GM12873 (cell line): ENCODE results near the gene SMIM45.

Experiments
- TF ChIP-seq, protein P1 (sequence below): IDR thresholded peaks from 2 replicates; pipeline ENCODE4 v1.5.1; 2012; ENCODE audit warnings: low read depth, mild to moderate bottlenecking, moderate library complexity, low read length, control low read depth; ENCODE audit not compliant: insufficient read depth; ENCODE audit errors: missing control alignments

Gene SMIM45

GRCh38 chr22:41925783-41926460, 26.0 kb upstream of the SMIM45 start:
- TF ChIP-seq, protein P1, sequence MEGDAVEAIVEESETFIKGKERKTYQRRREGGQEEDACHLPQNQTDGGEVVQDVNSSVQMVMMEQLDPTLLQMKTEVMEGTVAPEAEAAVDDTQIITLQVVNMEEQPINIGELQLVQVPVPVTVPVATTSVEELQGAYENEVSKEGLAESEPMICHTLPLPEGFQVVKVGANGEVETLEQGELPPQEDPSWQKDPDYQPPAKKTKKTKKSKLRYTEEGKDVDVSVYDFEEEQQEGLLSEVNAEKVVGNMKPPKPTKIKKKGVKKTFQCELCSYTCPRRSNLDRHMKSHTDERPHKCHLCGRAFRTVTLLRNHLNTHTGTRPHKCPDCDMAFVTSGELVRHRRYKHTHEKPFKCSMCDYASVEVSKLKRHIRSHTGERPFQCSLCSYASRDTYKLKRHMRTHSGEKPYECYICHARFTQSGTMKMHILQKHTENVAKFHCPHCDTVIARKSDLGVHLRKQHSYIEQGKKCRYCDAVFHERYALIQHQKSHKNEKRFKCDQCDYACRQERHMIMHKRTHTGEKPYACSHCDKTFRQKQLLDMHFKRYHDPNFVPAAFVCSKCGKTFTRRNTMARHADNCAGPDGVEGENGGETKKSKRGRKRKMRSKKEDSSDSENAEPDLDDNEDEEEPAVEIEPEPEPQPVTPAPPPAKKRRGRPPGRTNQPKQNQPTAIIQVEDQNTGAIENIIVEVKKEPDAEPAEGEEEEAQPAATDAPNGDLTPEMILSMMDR = peak; percentile 84

GRCh38 chr22:41927813-41928212, 24.1 kb upstream of the SMIM45 start:
- TF ChIP-seq, protein P1 = no peak

DNA sequence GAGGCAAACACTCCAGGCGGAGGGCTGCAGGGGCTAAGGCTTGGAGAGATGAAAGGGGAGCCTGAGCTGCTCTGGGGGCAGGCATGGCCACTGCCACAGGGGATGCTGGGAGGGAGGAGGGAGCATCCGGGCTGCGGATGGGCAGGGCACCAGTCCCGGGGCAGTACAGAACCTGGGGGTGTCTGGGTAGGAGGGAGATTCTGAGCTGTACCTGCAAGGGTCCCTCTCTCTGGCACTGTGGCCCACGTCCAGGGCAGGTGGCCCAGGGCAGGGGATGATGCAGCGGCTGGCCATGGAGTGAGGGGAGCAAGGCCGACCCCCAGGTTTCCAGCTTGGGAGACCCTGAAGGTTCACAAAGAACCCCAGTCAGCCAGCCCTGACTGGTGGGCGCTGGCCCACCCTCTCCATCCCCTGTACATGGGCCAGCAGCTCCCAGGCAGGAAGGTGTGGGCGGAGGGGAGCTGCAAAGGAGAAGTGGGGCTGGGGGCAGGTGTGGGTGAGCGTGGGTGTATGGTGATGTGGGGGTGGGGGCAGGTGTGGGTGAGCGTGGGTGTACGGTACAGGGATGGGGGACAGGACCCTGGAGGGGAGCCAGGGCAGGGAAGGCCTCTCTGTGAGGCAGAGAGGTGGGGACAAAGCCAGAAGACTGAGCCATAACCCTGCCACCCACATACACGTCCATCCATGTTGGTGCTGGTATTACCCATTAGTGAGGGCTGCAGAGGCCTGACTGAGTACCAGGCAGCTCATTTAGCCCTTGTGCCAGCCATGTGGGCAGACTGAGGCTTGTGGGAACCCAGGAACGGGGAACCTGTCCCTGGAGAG, 23.1 kb upstream of the SMIM45 start:
- TF ChIP-seq, protein P1 = no peak

GRCh38 chr22:41929418-41929810, 22.5 kb upstream of the SMIM45 start:
- TF ChIP-seq, protein P1 = no peak

DNA sequence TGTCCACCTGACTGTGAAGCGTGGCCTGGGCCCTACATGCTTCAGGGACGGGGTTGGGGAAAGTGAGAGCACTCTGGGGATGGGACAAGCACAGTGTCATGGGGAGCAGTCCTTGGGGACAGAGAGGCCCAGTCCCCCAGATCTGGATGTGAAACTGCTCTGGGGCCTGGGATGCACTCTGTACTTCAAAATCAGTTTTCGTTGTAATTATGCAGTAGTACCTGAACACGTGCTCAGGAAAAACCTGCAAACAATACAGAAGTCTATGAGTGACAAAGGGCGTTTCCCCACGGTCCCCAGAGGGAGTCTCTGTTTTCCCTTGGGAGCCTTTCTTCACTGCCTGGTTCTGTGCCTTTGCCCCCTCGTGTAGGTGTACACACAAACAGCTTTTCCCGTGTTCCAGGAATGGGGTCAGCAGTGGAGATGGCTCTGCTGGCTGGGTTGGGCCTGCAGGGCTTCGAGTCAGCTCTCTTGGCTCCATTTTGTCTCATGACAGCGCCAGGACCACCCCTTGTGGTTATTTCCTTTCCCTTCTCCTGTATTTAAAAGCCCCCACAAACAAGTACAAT, 20.2 kb upstream of the SMIM45 start:
- TF ChIP-seq, protein P1 = no peak

- TF ChIP-seq, protein P1 = no peak
Measured at GRCh38 chr22:41932353-41932752, 19.6 kb upstream of the SMIM45 start.
